CD14-positive monocyte (primary cell): ENCODE data around the gene RBFOX2. TPM values are rescaled to one million over a fixed set of nuclear protein-coding genes. Genes with fewer than 3 reads are reported as not detected.

Experiments
- DNase-seq, 3 donors: peaks; one replicate each; pipeline ENCODE4 v3.0.0-alpha.2; 2011 to 2022
- H2AFZ ChIP-seq: 2 replicates; pipeline ENCODE4 v1.6.0; 2012; ENCODE audit warnings: mild to moderate bottlenecking, low read depth, low read length, inconsistent platforms; ENCODE audit not compliant: insufficient read depth, poor library complexity, severe bottlenecking
- H3K27ac ChIP-seq, 2 donors: 1 replicate in 1 of 2; 2 replicates in 1 of 2; pipeline ENCODE4 v1.5.1; 2012 to 2013; ENCODE audit warnings: low read length in 2 of 2, control low read depth in 1 of 2, inconsistent platforms in 1 of 2, low read depth in 1 of 2, mild to moderate bottlenecking in 1 of 2
- H3K27me3 ChIP-seq, 2 donors: one replicate each; pipeline versions ENCODE4 v1.6.0 to v1.6.1; 2011 to 2013; ENCODE audit warnings: low read length in 2 of 2; ENCODE audit not compliant: control insufficient read depth in 2 of 2, insufficient read depth in 2 of 2
- H3K36me3 ChIP-seq, 2 donors: replicated peaks in 1 of 2; 1 replicate in 1 of 2; 2 replicates in 1 of 2; pipeline versions ENCODE4 v1.5.1 to v1.6.1; 2012 to 2013; ENCODE audit warnings: low read length in 2 of 2, control low read depth in 1 of 2, inconsistent platforms in 1 of 2, mild to moderate bottlenecking in 1 of 2; ENCODE audit not compliant: insufficient read depth in 2 of 2, control insufficient read depth in 1 of 2
- H3K4me1 ChIP-seq, 2 donors: 1 replicate in 1 of 2; 2 replicates in 1 of 2; pipeline versions ENCODE4 v1.5.1 to v1.6.1; 2012 to 2013; ENCODE audit warnings: low read length in 2 of 2, control low read depth in 1 of 2, inconsistent platforms in 1 of 2, mild to moderate bottlenecking in 1 of 2, moderate library complexity in 1 of 2; ENCODE audit not compliant: insufficient read depth in 2 of 2, control insufficient read depth in 1 of 2
- H3K4me2 ChIP-seq: replicated peaks from 2 replicates; pipeline ENCODE3; 2012; ENCODE audit warnings: low read length, moderate library complexity, mild to moderate bottlenecking; ENCODE audit not compliant: poor library complexity, severe bottlenecking; ENCODE audit errors: extremely low read depth
- H3K4me3 ChIP-seq, 3 experiments: fragments of 200-600 bp in 1 of 3; sonication (generic) in 1 of 3; replicated peaks in 1 of 3; 1 replicate in 2 of 3; 2 replicates in 1 of 3; pipeline ENCODE4 v1.5.1; 2011 to 2013; ENCODE audit warnings: low read length in 3 of 3, mild to moderate bottlenecking in 3 of 3, control low read depth in 2 of 3, low read depth in 2 of 3, inconsistent platforms in 1 of 3, moderate library complexity in 1 of 3
- H3K79me2 ChIP-seq: 2 replicates; pipeline ENCODE4 v1.6.0; 2012; ENCODE audit warnings: mild to moderate bottlenecking, control low read depth, inconsistent platforms, low read length, moderate library complexity; ENCODE audit not compliant: insufficient read depth
- H3K9ac ChIP-seq: 2 replicates; pipeline ENCODE4 v1.6.0; 2017; ENCODE audit warnings: low read length, mild to moderate bottlenecking; ENCODE audit not compliant: insufficient read depth, poor library complexity, severe bottlenecking
- H3K9me3 ChIP-seq, 2 donors: replicated peaks in 1 of 2; 1 replicate in 1 of 2; 2 replicates in 1 of 2; pipeline versions ENCODE4 v1.5.1 to v1.6.1; 2012 to 2013; ENCODE audit warnings: low read length in 2 of 2, control low read depth in 1 of 2; ENCODE audit not compliant: control insufficient read depth in 1 of 2, insufficient read depth in 1 of 2
- H4K20me1 ChIP-seq: 2 replicates; pipeline ENCODE4 v1.6.0; 2012; ENCODE audit warnings: mild to moderate bottlenecking, low read length, control low read depth, moderate library complexity; ENCODE audit not compliant: insufficient read depth
- H3K27ac Mint-ChIP-seq, 7 donors: one replicate each; pipeline ENCODE4 v1.8.0; 2020; ENCODE audit warnings: mild to moderate bottlenecking in 7 of 7, mixed read lengths in 7 of 7, moderate library complexity in 6 of 7, inconsistent platforms in 2 of 7
- H3K27me3 Mint-ChIP-seq, 3 donors: one replicate each; pipeline ENCODE4 v1.8.0; 2021 to 2022; ENCODE audit warnings: low read depth in 3 of 3, mild to moderate bottlenecking in 3 of 3, mixed read lengths in 3 of 3, moderate library complexity in 3 of 3, inconsistent platforms in 1 of 3
- H3K36me3 Mint-ChIP-seq, 2 donors: one replicate each; pipeline ENCODE4 v1.8.0; 2020; ENCODE audit warnings: mixed read lengths in 2 of 2, inconsistent platforms in 1 of 2, mild to moderate bottlenecking in 1 of 2
- H3K4me1 Mint-ChIP-seq: one replicate; pipeline ENCODE4 v1.8.0; 2020; ENCODE audit warnings: mild to moderate bottlenecking, mixed read lengths
- H3K4me3 Mint-ChIP-seq, 2 donors: one replicate each; pipeline ENCODE4 v1.8.0; 2020; ENCODE audit warnings: mild to moderate bottlenecking in 2 of 2, mixed read lengths in 2 of 2, moderate library complexity in 1 of 2
- H3K9me3 Mint-ChIP-seq, 7 donors: one replicate each; pipeline ENCODE4 v1.8.0; 2020 to 2022; ENCODE audit warnings: mixed read lengths in 7 of 7, mild to moderate bottlenecking in 6 of 7, moderate library complexity in 6 of 7, inconsistent platforms in 2 of 7
- CTCF ChIP-seq: fragments of 200-600 bp; IDR thresholded peaks from one replicate; pipeline ENCODE4 v1.8.0; 2022; ENCODE audit warnings: antibody characterized with exemption, mild to moderate bottlenecking
- WGBS: methylation state at CpG from one replicate; pipeline ENCODE4 v1.1.5; 2013; ENCODE audit warnings: missing lambda C conversion rate; ENCODE audit not compliant: insufficient coverage; 5-methylcytosine and 5-hydroxymethylcytosine counted together
- intact Hi-C, 2 donors: fragments of 100-400 bp; cut with micrococcal nuclease; formaldehyde crosslinking; loops; one replicate each; pipeline versions ENCODE4 v1.15.0 to v1.15.1; 2023
- polyA plus RNA-seq, 3 donors: library from polyadenylated mRNA; depleted of rRNA in 1 of 3; unstranded in 2 of 3; stranded (reverse) in 1 of 3; fragments of 300-500 nt in 2 of 3; fragments of >200 nt in 1 of 3; fragmentation: Illumina TruSeq in 2 of 3; gene quantifications; 1 replicate in 2 of 3; 2 replicates in 1 of 3; pipeline ENCODE4 v1.2.3, GENCODE V29; 2012 to 2021

RBFOX2 gene
- polyA plus RNA-seq, 3 donors, result not detected

- peaks cover 7% of the 10 kb centered on the region for H3K4me1 Mint-ChIP-seq
Observed at GRCh38 chr22:35900483-35901168, 128.0 kb downstream of the RBFOX2 start.

GRCh38 chr22:35899736-35900135, 128.9 kb downstream of the RBFOX2 start:
- Histone ChIP-seq H3K36me3 (no peaks in the 10 kb centered on the region), H3K4me1 (peaks cover 8 to 9% of the 10 kb centered on the region in 2 donors), H3K27ac (no peak overlapping the region), H3K9ac (no peak overlapping the region), H3K4me3 (no peak overlapping the region), H3K79me2 (no peaks in the 10 kb centered on the region), H4K20me1 (no peaks in the 10 kb centered on the region), H3K4me2 (no peak overlapping the region), H2AFZ (no peak overlapping the region), H3K9me3 (no peaks in the 10 kb centered on the region), H3K27me3 (no peaks in the 10 kb centered on the region)
- intact Hi-C loops, result no loop called here
- DNase-seq, result no peak
- Mint-ChIP-seq H3K27ac (no peak overlapping the region), H3K36me3 (no peaks in the 10 kb centered on the region), H3K4me1 (peaks cover 16% of the 10 kb centered on the region), H3K9me3 (no peaks in the 10 kb centered on the region), H3K27me3 (peaks cover 0 to 3% (median 1%) of the 10 kb centered on the region in 3 donors), H3K4me3 (no peak overlapping the region)
- no peak for TF ChIP-seq CTCF

More at GRCh38 chr22:35900483-35901168, 128.0 kb downstream of the RBFOX2 start:
- no peaks in the 10 kb centered on the region for H3K36me3 ChIP-seq
- Mint-ChIP-seq H3K4me3 (no peak overlapping the region), H3K27ac (no peak overlapping the region), H3K9me3 (no peaks in the 10 kb centered on the region), H3K27me3 (peaks cover 0 to 3% (median 1%) of the 10 kb centered on the region in 3 donors), H3K36me3 (no peaks in the 10 kb centered on the region)
- no peak overlapping the region for H3K4me2 ChIP-seq
- no peak overlapping the region for H3K27ac ChIP-seq
- H3K27me3 ChIP-seq, result no peaks in the 10 kb centered on the region
- intact Hi-C loops, result no loop called here
- H3K79me2 ChIP-seq, result no peaks in the 10 kb centered on the region
- WGBS, result 75% methylated on average over 5 of the region's 5 CpGs
- no peak overlapping the region for H3K4me3 ChIP-seq
- no peak for DNase-seq
- no peak overlapping the region for H3K9ac ChIP-seq
- H2AFZ ChIP-seq, result no peak overlapping the region
- no peaks in the 10 kb centered on the region for H4K20me1 ChIP-seq
- no peaks in the 10 kb centered on the region for H3K4me1 ChIP-seq
- TF ChIP-seq CTCF, result no peak
- H3K9me3 ChIP-seq, result no peaks in the 10 kb centered on the region
